HG03432 (cell line): ENCODE measurements around the gene FARP1.

Source experiments
- ATAC-seq: cut with Tn5 transposase; IDR thresholded peaks from one replicate; pipeline ENCODE4 v1.9.1; 2021; ENCODE audit warnings: mild to moderate bottlenecking, moderate library complexity; ENCODE audit not compliant: unreplicated experiment

Gene FARP1

GRCh38 chr13:98172590-98173422 lies 29.9 kb downstream of the FARP1 start:
- no peak for ATAC-seq

- ATAC-seq: no peak
Measured at GRCh38 chr13:98173431-98174152, 30.7 kb downstream of the FARP1 start.

GRCh38 chr13:98174307-98174706 lies 31.4 kb downstream of the FARP1 start:
- ATAC-seq: no peak

GRCh38 chr13:98175043-98175442 lies 32.1 kb downstream of the FARP1 start:
- ATAC-seq: no peak

- no peak for ATAC-seq
Measured at GRCh38 chr13:98175823-98176222, 32.9 kb downstream of the FARP1 start.

GRCh38 chr13:98176777-98177608 lies 34.1 kb downstream of the FARP1 start, which contains the start of gene RNF113B:
RNF113B (minus strand) TSS chr13:98177269; CDS start chr13:98177236, 33 bp downstream.
- ATAC-seq: no peak

GRCh38 chr13:98180092-98180491 lies 37.2 kb downstream of the FARP1 start:
- ATAC-seq: no peak

GRCh38 chr13:98181111-98181815 lies 38.4 kb downstream of the FARP1 start:
- ATAC-seq: no peak

- no peak for ATAC-seq
Measured at GRCh38 chr13:98182153-98182552, 39.3 kb downstream of the FARP1 start.

GRCh38 chr13:98182589-98182988 lies 39.7 kb downstream of the FARP1 start:
- no peak for ATAC-seq

GRCh38 chr13:98184792-98185191 lies 41.9 kb downstream of the FARP1 start:
- ATAC-seq: no peak

GRCh38 chr13:98187155-98187964 lies 44.5 kb downstream of the FARP1 start:
- ATAC-seq: no peak

GRCh38 chr13:98187965-98188261 lies 45.0 kb downstream of the FARP1 start:
- ATAC-seq: no peak

- ATAC-seq: no peak
Measured at GRCh38 chr13:98188544-98189166, 45.8 kb downstream of the FARP1 start.

- ATAC-seq: no peak
Measured at GRCh38 chr13:98189841-98190505, 47.1 kb downstream of the FARP1 start.

GRCh38 chr13:98190889-98191444 lies 48.1 kb downstream of the FARP1 start:
- ATAC-seq: no peak

GRCh38 chr13:98192008-98192407 lies 49.1 kb downstream of the FARP1 start:
- ATAC-seq: no peak

- no peak for ATAC-seq
Measured at GRCh38 chr13:98195054-98195791, 52.3 kb downstream of the FARP1 start.
